B cell (primary cell): ENCODE measurements around the gene ADD3. TPM values are rescaled to one million over a fixed set of nuclear protein-coding genes. Genes with fewer than 3 reads are reported as not detected.

Source experiments
- ATAC-seq: fragments of 200-7000 bp; cut with Tn5 transposase; one replicate; pipeline ENCODE4 v1.10.0; 2021; ENCODE audit warnings: low read depth, mild to moderate bottlenecking, moderate number of reproducible peaks, moderate library complexity
- CTCF ChIA-PET: fragments of 350-600 bp; sonication (Branson Sonifier 250); formaldehyde crosslinking; loops from one replicate; lab custom pipeline; 2021; ENCODE audit warnings: antibody characterized with exemption, inconsistent platforms; lab: Charles Lee
- POLR2A ChIA-PET: fragments of 350-600 bp; sonication (Branson Sonifier 250); formaldehyde crosslinking; loops from one replicate; lab custom pipeline; 2021; ENCODE audit warnings: antibody characterized with exemption; lab: Charles Lee
- DNase-seq: peaks from one replicate; pipeline ENCODE4 v3.0.0; 2013
- H2AFZ ChIP-seq: 2 replicates; pipeline ENCODE4 v1.6.1; 2012; ENCODE audit warnings: mild to moderate bottlenecking, low read depth, low read length; ENCODE audit not compliant: insufficient read depth, poor library complexity, severe bottlenecking
- H3K27ac ChIP-seq, 2 donors: 1 replicate in 1 of 2; 2 replicates in 1 of 2; pipeline ENCODE4 v1.5.1; 2012 to 2013; ENCODE audit warnings: low read length in 2 of 2, mild to moderate bottlenecking in 2 of 2, moderate library complexity in 1 of 2
- H3K27me3 ChIP-seq, 4 experiments: fragments of 200-600 bp in 1 of 4; sonication (generic) in 1 of 4; replicated peaks in 1 of 4; 1 replicate in 2 of 4; 2 replicates in 2 of 4; pipeline versions ENCODE4 v1.6.1 to v1.7.0; 2013 to 2016; ENCODE audit warnings: low read length in 3 of 4, mild to moderate bottlenecking in 2 of 4, mixed read lengths in 1 of 4, moderate library complexity in 1 of 4; ENCODE audit not compliant: insufficient read depth in 4 of 4, control insufficient read depth in 3 of 4; ENCODE audit errors: control extremely low read depth in 1 of 4
- H3K36me3 ChIP-seq, 2 experiments: replicated peaks in 1 of 2; 1 replicate in 1 of 2; 2 replicates in 1 of 2; pipeline versions ENCODE4 v1.6.1 to v1.7.1; 2013; ENCODE audit warnings: low read length in 1 of 2; ENCODE audit not compliant: insufficient read depth in 2 of 2, control insufficient read depth in 1 of 2; ENCODE audit errors: control extremely low read depth in 1 of 2, extremely low read depth in 1 of 2
- H3K4me1 ChIP-seq, 2 donors: fragments of 200-600 bp in 1 of 2; sonication (generic) in 1 of 2; 1 replicate in 1 of 2; 2 replicates in 1 of 2; pipeline versions ENCODE4 v1.5.1 to v1.6.1; 2013 to 2017; ENCODE audit warnings: low read length in 2 of 2; ENCODE audit not compliant: control insufficient read depth in 2 of 2, insufficient read depth in 2 of 2
- H3K4me2 ChIP-seq: replicated peaks from 2 replicates; pipeline ENCODE3; 2012; ENCODE audit warnings: mild to moderate bottlenecking, low read depth, low read length; ENCODE audit not compliant: poor library complexity, severe bottlenecking
- H3K4me3 ChIP-seq, 5 experiments: fragments of 200-600 bp in 1 of 5; sonication (generic) in 1 of 5; 1 replicate in 3 of 5; 2 replicates in 2 of 5; pipeline versions ENCODE4 v1.5.1 to v1.7.0; 2011 to 2016; ENCODE audit warnings: low read length in 4 of 5, mild to moderate bottlenecking in 4 of 5, low read depth in 2 of 5, control low read depth in 1 of 5, moderate library complexity in 1 of 5; ENCODE audit not compliant: insufficient read depth in 1 of 5; ENCODE audit errors: control extremely low read depth in 1 of 5, extremely low read depth in 1 of 5
- H3K79me2 ChIP-seq: fragments of 200-600 bp; sonication (generic); one replicate; pipeline ENCODE4 v1.6.0; 2016; ENCODE audit warnings: low read length; ENCODE audit not compliant: control insufficient read depth, insufficient read depth
- H3K9ac ChIP-seq: fragments of 200-600 bp; sonication (generic); 2 replicates; pipeline ENCODE4 v1.6.1; 2017; ENCODE audit warnings: mild to moderate bottlenecking, low read length, moderate library complexity
- H3K9me3 ChIP-seq, 3 donors: one replicate each; pipeline versions ENCODE4 v1.6.1 to v1.7.1; 2013; ENCODE audit warnings: low read length in 2 of 3; ENCODE audit not compliant: control insufficient read depth in 2 of 3, insufficient read depth in 1 of 3; ENCODE audit errors: control extremely low read depth in 1 of 3
- H4K20me1 ChIP-seq: 2 replicates; pipeline ENCODE4 v1.6.0; 2012; ENCODE audit warnings: mild to moderate bottlenecking, low read length; ENCODE audit not compliant: insufficient read depth, control insufficient read depth, poor library complexity, severe bottlenecking
- H3K27ac Mint-ChIP-seq: one replicate; pipeline ENCODE4 v1.8.0; 2021; ENCODE audit warnings: mixed read lengths
- H3K27me3 Mint-ChIP-seq: one replicate; pipeline ENCODE4 v1.8.0; 2021; ENCODE audit warnings: mixed read lengths
- H3K4me1 Mint-ChIP-seq: one replicate; pipeline ENCODE4 v1.8.0; 2021; ENCODE audit warnings: mixed read lengths
- H3K4me3 Mint-ChIP-seq: one replicate; pipeline ENCODE4 v1.8.0; 2021; ENCODE audit warnings: mixed read lengths
- H3K9me3 Mint-ChIP-seq: one replicate; pipeline ENCODE4 v1.8.0; 2022; ENCODE audit warnings: mixed read lengths; ENCODE audit not compliant: insufficient read depth
- CTCF ChIP-seq: fragments of 200-600 bp; IDR thresholded peaks from one replicate; pipeline ENCODE4 v1.8.0; 2022; ENCODE audit warnings: antibody characterized with exemption, mild to moderate bottlenecking
- EZH2 ChIP-seq: IDR thresholded peaks from 2 replicates; pipeline ENCODE4 v1.6.1; 2012; ENCODE audit warnings: borderline replicate concordance, low read depth, mild to moderate bottlenecking, moderate library complexity, low read length; ENCODE audit not compliant: insufficient read depth, poor library complexity, severe bottlenecking
- WGBS: methylation state at CpG from one replicate; pipeline ENCODE4 v1.1.5; 2013; ENCODE audit warnings: missing lambda C conversion rate; ENCODE audit not compliant: insufficient coverage; 5-methylcytosine and 5-hydroxymethylcytosine counted together
- intact Hi-C: fragments of 100-400 bp; cut with micrococcal nuclease; formaldehyde crosslinking; loops from one replicate; pipeline ENCODE4 v1.10.0; 2022
- polyA plus RNA-seq: library from polyadenylated mRNA; depleted of rRNA; stranded (reverse); fragments of >200 nt; gene quantifications from 2 replicates; pipeline ENCODE4 v1.2.3, GENCODE V29; 2012
- total RNA-seq, 2 donors: library from RNA; stranded (reverse); fragments of 120-200 nt in 1 of 2; gene quantifications; 1 replicate in 1 of 2; 2 replicates in 1 of 2; pipeline versions ENCODE4 v1.2.3 to v1.2.4, GENCODE V29; 2013 to 2022

The ADD3 gene
- total and polyA plus RNA-seq, 2 donors (not counting 1 experiment from before 2014, with no cell fraction given): 156 to 185 TPM

- ATAC-seq (no peak), DNase-seq (no peak)
- POLR2A ChIA-PET: interaction anchor here (0.6 kb wide), 1 partner anchor 40 kb away, joined by 7 read pairs; no protein-coding TSS in a partner anchor
- 75% methylated on average over 8 of the region's 9 CpGs for WGBS
- H3K79me2 ChIP-seq: no peaks in the 10 kb centered on the region
- Mint-ChIP-seq H3K9me3 (no peaks in the 10 kb centered on the region), H3K27me3 (peaks cover 5% of the 10 kb centered on the region), H3K4me1 (peaks cover 19% of the 10 kb centered on the region), H3K4me3 (no peak overlapping the region), H3K27ac (no peak overlapping the region)
- no peak overlapping the region for H3K27ac ChIP-seq
- no peaks in the 10 kb centered on the region for H4K20me1 ChIP-seq
- peaks cover 0 to 4% (median 0%) of the 10 kb centered on the region in 4 experiments for H3K27me3 ChIP-seq
- H2AFZ ChIP-seq: no peak overlapping the region
- no peak overlapping the region for H3K4me2 ChIP-seq
- TF ChIP-seq CTCF: no peak
- no peak for TF ChIP-seq EZH2
- H3K4me3 ChIP-seq: no peak overlapping the region
- no peaks in the 10 kb centered on the region for H3K36me3 ChIP-seq
- intact Hi-C loops: no loop called here
- CTCF ChIA-PET: interaction anchor here (0.6 to 5.4 kb wide), 6 partner anchors 15 to 228 kb away, joined by 3 to 98 read pairs (median 4); partner anchors contain the start of gene MXI1
- H3K4me1 ChIP-seq: peaks cover 13 to 14% of the 10 kb centered on the region in 2 donors
- no peak overlapping the region for H3K9ac ChIP-seq
- no peaks in the 10 kb centered on the region for H3K9me3 ChIP-seq
Observed at GRCh38 chr10:110141871-110142635, 134.3 kb downstream of the ADD3 start.

GRCh38 chr10:110142965-110143364 is 135.2 kb downstream of the ADD3 start:
- Mint-ChIP-seq H3K27me3 (peaks cover 11% of the 10 kb centered on the region), H3K4me1 (peaks cover 11% of the 10 kb centered on the region), H3K27ac (no peak overlapping the region), H3K9me3 (no peaks in the 10 kb centered on the region), H3K4me3 (no peak overlapping the region)
- Histone ChIP-seq H3K4me2 (no peak overlapping the region), H3K4me3 (no peak overlapping the region), H2AFZ (no peak overlapping the region), H3K36me3 (no peaks in the 10 kb centered on the region), H3K79me2 (no peaks in the 10 kb centered on the region), H3K9ac (no peak overlapping the region), H3K4me1 (peaks cover 4 to 5% of the 10 kb centered on the region in 2 donors), H3K27me3 (peaks cover 0 to 6% (median 0%) of the 10 kb centered on the region in 4 experiments), H3K9me3 (no peaks in the 10 kb centered on the region), H4K20me1 (no peaks in the 10 kb centered on the region), H3K27ac (no peak overlapping the region)
- DNase-seq: no peak
- TF ChIP-seq EZH2 (no peak), CTCF (no peak)
- intact Hi-C loops: no loop called here
- ChIA-PET POLR2A (no interaction called here), CTCF (interaction anchor here (1.0 to 1.5 kb wide), 3 partner anchors 10 to 136 kb away, joined by 4 to 8 read pairs (median 4); no protein-coding TSS in a partner anchor)
- ATAC-seq: no peak
- 96% methylated on average over 5 of the region's 6 CpGs for WGBS
